GM23338 (cell line): ENCODE measurements around the gene DENND4A. TPM values are rescaled to one million over a fixed set of nuclear protein-coding genes. Genes with fewer than 3 reads are reported as not detected.

Source experiments
- ATAC-seq: fragments of 200-7000 bp; cut with Tn5 transposase; 3 replicates; pipeline ENCODE4 v1.9.1; 2020
- DNase-seq: peaks from one replicate; pipeline ENCODE4 v3.0.0-alpha.2; 2015; ENCODE audit warnings: low spot score
- H2AFZ ChIP-seq: fragments of 200-600 bp; sonication (generic); 2 replicates; pipeline ENCODE4 v1.8.0; 2016; ENCODE audit warnings: antibody characterized with exemption, mild to moderate bottlenecking, moderate library complexity
- H3F3A ChIP-seq: fragments of 200-600 bp; sonication (generic); replicated peaks from 2 replicates; pipeline ENCODE4 v1.8.0; 2017; ENCODE audit warnings: antibody characterized with exemption, mixed run types, low read depth
- H3K27ac ChIP-seq: fragments of 200-600 bp; sonication (generic); 2 replicates; pipeline ENCODE4 v1.6.1; 2016; ENCODE audit warnings: low read depth
- H3K27me3 ChIP-seq: fragments of 200-600 bp; sonication (generic); 2 replicates; pipeline ENCODE4 v1.8.0; 2016; ENCODE audit warnings: mild to moderate bottlenecking, mixed run types, moderate library complexity; ENCODE audit not compliant: insufficient read depth
- H3K36me3 ChIP-seq: fragments of 200-600 bp; sonication (generic); 2 replicates; pipeline ENCODE4 v1.8.0; 2016; ENCODE audit warnings: mild to moderate bottlenecking; ENCODE audit not compliant: insufficient read depth
- H3K4me1 ChIP-seq: fragments of 200-600 bp; sonication (generic); 2 replicates; pipeline ENCODE4 v1.8.0; 2016; ENCODE audit warnings: mild to moderate bottlenecking, moderate library complexity; ENCODE audit not compliant: insufficient read depth
- H3K4me2 ChIP-seq: fragments of 200-600 bp; sonication (generic); 2 replicates; pipeline ENCODE4 v1.7.1; 2017; ENCODE audit warnings: mixed run types
- H3K4me3 ChIP-seq: fragments of 200-600 bp; sonication (generic); 2 replicates; pipeline ENCODE4 v1.6.1; 2016; ENCODE audit warnings: mixed run types
- H3K79me2 ChIP-seq: fragments of 200-600 bp; sonication (generic); replicated peaks from 2 replicates; pipeline ENCODE4 v1.8.0; 2017; ENCODE audit warnings: mild to moderate bottlenecking; ENCODE audit not compliant: insufficient read depth
- H3K9me2 ChIP-seq: fragments of 200-600 bp; sonication (generic); 2 replicates; pipeline ENCODE4 v1.8.0; 2017; ENCODE audit not compliant: insufficient read depth
- H4K20me1 ChIP-seq: fragments of 200-600 bp; sonication (generic); replicated peaks from 2 replicates; pipeline ENCODE4 v1.8.0; 2017; ENCODE audit warnings: mild to moderate bottlenecking; ENCODE audit not compliant: insufficient read depth
- H3K27ac Mint-ChIP-seq: 2 replicates; pipeline ENCODE4 v1.8.0; 2020; ENCODE audit warnings: inconsistent platforms, mild to moderate bottlenecking, moderate library complexity, mixed read lengths
- H3K27me3 Mint-ChIP-seq: 3 replicates; pipeline ENCODE4 v1.8.0; 2022; ENCODE audit warnings: low read depth, mild to moderate bottlenecking, moderate library complexity, mixed read lengths, inconsistent platforms; ENCODE audit not compliant: insufficient read depth, poor library complexity
- H3K36me3 Mint-ChIP-seq: 3 replicates; pipeline ENCODE4 v1.8.0; 2021; ENCODE audit warnings: low read depth, mild to moderate bottlenecking, inconsistent platforms, moderate library complexity, mixed read lengths
- H3K4me1 Mint-ChIP-seq: 3 replicates; pipeline ENCODE4 v1.8.0; 2020; ENCODE audit warnings: mild to moderate bottlenecking, inconsistent platforms, mixed read lengths
- H3K4me3 Mint-ChIP-seq: 3 replicates; pipeline ENCODE4 v1.8.0; 2021; ENCODE audit warnings: moderate library complexity, mild to moderate bottlenecking, inconsistent platforms, mixed read lengths
- H3K9me3 Mint-ChIP-seq: 3 replicates; pipeline ENCODE4 v1.8.0; 2020; ENCODE audit warnings: moderate library complexity, mild to moderate bottlenecking, inconsistent platforms, mixed read lengths
- CREB1 ChIP-seq: fragments of 250-450 bp; sonication (Bioruptor Pico); IDR thresholded peaks from 2 replicates; pipeline ENCODE4 v1.5.0; 2020; ENCODE audit warnings: low read depth, mild to moderate bottlenecking, moderate library complexity
- EZH2phosphoT487 ChIP-seq: fragments of 200-600 bp; sonication (generic); IDR thresholded peaks from one replicate; pipeline ENCODE4 v1.8.1; 2018; ENCODE audit warnings: antibody characterized with exemption; ENCODE audit not compliant: unreplicated experiment
- POLR2AphosphoS5 ChIP-seq: IDR thresholded peaks from 2 replicates; pipeline ENCODE4 v1.6.1; 2016; ENCODE audit warnings: antibody characterized with exemption, low read depth
- STAT1 ChIP-seq: IDR thresholded peaks from one replicate; pipeline ENCODE4 v1.6.1; 2016; ENCODE audit warnings: antibody characterized with exemption; ENCODE audit not compliant: unreplicated experiment
- polyA plus RNA-seq: library from polyadenylated mRNA; unstranded; fragments of >200 nt; fragmentation: Nextera tagmentation; extraction: Ambion mirVana; gene quantifications from 2 replicates; pipeline ENCODE4 v1.2.1, GENCODE V29; 2016
- total RNA-seq: library from RNA; depleted of rRNA; stranded (reverse); fragments of >200 nt; shearing (Covaris generic); gene quantifications from 2 replicates; pipeline ENCODE4 v1.2.3, GENCODE V29; 2014
- TF ChIP-seq, protein P1 (sequence below), 2 experiments: fragments of 200-600 bp in 1 of 2; sonication (generic) in 1 of 2; conservative IDR thresholded peaks; 2 replicates each; pipeline versions ENCODE4 v1.5.1 to v1.6.1; 2016 to 2017; ENCODE audit warnings: antibody characterized with exemption in 2 of 2, low read depth in 2 of 2, mild to moderate bottlenecking in 2 of 2, moderate library complexity in 1 of 2
- TF ChIP-seq, protein P2 (sequence below): IDR thresholded peaks from one replicate; pipeline ENCODE4 v1.6.1; 2018; ENCODE audit warnings: antibody characterized with exemption; ENCODE audit not compliant: unreplicated experiment

Gene DENND4A
- total and polyA plus RNA-seq, 2 experiments from 2014 or later = 3.4 to 9.0 TPM

GRCh38 chr15:65645392-65645791 lies 146.7 kb downstream of the DENND4A start (continued):
- TF ChIP-seq, protein P1, sequence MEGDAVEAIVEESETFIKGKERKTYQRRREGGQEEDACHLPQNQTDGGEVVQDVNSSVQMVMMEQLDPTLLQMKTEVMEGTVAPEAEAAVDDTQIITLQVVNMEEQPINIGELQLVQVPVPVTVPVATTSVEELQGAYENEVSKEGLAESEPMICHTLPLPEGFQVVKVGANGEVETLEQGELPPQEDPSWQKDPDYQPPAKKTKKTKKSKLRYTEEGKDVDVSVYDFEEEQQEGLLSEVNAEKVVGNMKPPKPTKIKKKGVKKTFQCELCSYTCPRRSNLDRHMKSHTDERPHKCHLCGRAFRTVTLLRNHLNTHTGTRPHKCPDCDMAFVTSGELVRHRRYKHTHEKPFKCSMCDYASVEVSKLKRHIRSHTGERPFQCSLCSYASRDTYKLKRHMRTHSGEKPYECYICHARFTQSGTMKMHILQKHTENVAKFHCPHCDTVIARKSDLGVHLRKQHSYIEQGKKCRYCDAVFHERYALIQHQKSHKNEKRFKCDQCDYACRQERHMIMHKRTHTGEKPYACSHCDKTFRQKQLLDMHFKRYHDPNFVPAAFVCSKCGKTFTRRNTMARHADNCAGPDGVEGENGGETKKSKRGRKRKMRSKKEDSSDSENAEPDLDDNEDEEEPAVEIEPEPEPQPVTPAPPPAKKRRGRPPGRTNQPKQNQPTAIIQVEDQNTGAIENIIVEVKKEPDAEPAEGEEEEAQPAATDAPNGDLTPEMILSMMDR (conservative IDR thresholded peaks at IDR 0.05; ENCODE audit: low read depth in 2 of 2) = no peak
- no peak for TF ChIP-seq STAT1

DNA sequence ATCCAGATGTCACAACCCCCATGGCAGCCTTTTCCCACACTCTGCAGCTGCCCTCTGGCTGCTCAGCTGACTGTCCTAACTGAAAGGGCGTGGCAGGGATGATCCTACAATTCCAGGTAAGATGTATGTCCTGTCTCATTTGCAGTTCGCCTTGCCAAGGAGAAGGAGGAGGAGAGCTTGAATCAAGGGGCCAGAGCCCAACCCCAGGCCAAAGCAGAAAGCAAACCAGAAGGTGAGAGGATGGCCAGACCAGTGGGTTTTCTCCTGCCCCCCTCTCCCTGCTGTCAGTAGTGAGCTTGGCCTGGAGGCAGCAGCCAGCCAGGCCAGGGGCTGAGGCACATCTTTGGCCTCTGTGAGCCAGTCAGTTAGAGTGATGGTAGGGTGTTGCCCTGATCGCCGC lies 147.8 kb downstream of the DENND4A start:
- H2AFZ ChIP-seq = no peak overlapping the region
- Mint-ChIP-seq H3K27me3 (peaks cover 3% of the 10 kb centered on the region), H3K36me3 (no peaks in the 10 kb centered on the region), H3K4me1 (peaks cover 6% of the 10 kb centered on the region), H3K9me3 (no peaks in the 10 kb centered on the region; the same call in 2 of the 3 replicates), H3K4me3 (no peak overlapping the region), H3K27ac (no peak overlapping the region)
- H3K36me3 ChIP-seq = no peaks in the 10 kb centered on the region
- H3K4me1 ChIP-seq = peaks cover 4% of the 10 kb centered on the region; the same call in 1 of the 2 replicates
- H3K9me2 ChIP-seq = no peaks in the 10 kb centered on the region
- H3K4me2 ChIP-seq = no peak overlapping the region
- TF ChIP-seq, protein P2, sequence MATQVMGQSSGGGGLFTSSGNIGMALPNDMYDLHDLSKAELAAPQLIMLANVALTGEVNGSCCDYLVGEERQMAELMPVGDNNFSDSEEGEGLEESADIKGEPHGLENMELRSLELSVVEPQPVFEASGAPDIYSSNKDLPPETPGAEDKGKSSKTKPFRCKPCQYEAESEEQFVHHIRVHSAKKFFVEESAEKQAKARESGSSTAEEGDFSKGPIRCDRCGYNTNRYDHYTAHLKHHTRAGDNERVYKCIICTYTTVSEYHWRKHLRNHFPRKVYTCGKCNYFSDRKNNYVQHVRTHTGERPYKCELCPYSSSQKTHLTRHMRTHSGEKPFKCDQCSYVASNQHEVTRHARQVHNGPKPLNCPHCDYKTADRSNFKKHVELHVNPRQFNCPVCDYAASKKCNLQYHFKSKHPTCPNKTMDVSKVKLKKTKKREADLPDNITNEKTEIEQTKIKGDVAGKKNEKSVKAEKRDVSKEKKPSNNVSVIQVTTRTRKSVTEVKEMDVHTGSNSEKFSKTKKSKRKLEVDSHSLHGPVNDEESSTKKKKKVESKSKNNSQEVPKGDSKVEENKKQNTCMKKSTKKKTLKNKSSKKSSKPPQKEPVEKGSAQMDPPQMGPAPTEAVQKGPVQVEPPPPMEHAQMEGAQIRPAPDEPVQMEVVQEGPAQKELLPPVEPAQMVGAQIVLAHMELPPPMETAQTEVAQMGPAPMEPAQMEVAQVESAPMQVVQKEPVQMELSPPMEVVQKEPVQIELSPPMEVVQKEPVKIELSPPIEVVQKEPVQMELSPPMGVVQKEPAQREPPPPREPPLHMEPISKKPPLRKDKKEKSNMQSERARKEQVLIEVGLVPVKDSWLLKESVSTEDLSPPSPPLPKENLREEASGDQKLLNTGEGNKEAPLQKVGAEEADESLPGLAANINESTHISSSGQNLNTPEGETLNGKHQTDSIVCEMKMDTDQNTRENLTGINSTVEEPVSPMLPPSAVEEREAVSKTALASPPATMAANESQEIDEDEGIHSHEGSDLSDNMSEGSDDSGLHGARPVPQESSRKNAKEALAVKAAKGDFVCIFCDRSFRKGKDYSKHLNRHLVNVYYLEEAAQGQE = no peak
- TF ChIP-seq EZH2phosphoT487 = no peak
- no peak for DNase-seq
- no peaks in the 10 kb centered on the region for H4K20me1 ChIP-seq
- H3K79me2 ChIP-seq = no peaks in the 10 kb centered on the region
- H3K4me3 ChIP-seq = no peak overlapping the region
- no peak overlapping the region for H3K27ac ChIP-seq
- no peaks in the 10 kb centered on the region for H3F3A ChIP-seq
- no peaks in the 10 kb centered on the region for H3K27me3 ChIP-seq
- ATAC-seq = no peak

DNA sequence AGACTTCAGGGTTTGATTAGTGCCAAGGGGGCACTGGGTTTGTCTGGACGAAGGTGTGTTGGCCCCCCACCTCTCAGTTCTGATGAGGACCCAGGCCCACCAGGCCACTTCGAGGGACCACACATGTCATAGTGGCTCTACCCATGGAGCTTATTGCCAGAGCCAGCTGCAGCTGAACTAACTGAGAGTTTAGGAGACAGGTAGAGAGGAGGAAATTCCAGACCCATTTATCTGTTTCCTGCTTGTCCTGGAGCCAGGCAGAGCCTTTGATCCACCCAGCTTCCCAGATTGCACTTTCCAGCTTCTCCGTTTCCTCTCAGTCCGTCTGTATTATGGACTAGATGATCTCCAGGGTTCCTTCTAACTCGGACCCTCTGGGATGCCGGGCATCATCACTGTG lies 149.5 kb downstream of the DENND4A start:
- no peak overlapping the region for H3K27ac Mint-ChIP-seq
- Histone ChIP-seq H3K4me1 (peaks cover 4% of the 10 kb centered on the region; the same call in 1 of the 2 replicates), H3K27ac (no peak overlapping the region), H3K36me3 (no peaks in the 10 kb centered on the region), H2AFZ (no peak overlapping the region), H3K4me3 (no peak overlapping the region), H4K20me1 (no peaks in the 10 kb centered on the region), H3K79me2 (no peaks in the 10 kb centered on the region), H3F3A (no peaks in the 10 kb centered on the region), H3K27me3 (no peaks in the 10 kb centered on the region), H3K9me2 (no peaks in the 10 kb centered on the region), H3K4me2 (no peak overlapping the region)
- TF ChIP-seq STAT1 (no peak), CREB1 (CRISPR knock-in tag) (no peak), EZH2phosphoT487 (no peak), POLR2AphosphoS5 (no peak)
- TF ChIP-seq, protein P2 = no peak
- ATAC-seq (no peak), DNase-seq (no peak)
- no peak overlapping the region for H3K4me3 Mint-ChIP-seq
- H3K27me3 Mint-ChIP-seq = peaks cover 5% of the 10 kb centered on the region
- no peaks in the 10 kb centered on the region; the same call in 2 of the 3 replicates for H3K9me3 Mint-ChIP-seq
- peaks cover 12% of the 10 kb centered on the region for H3K4me1 Mint-ChIP-seq
- H3K36me3 Mint-ChIP-seq = no peaks in the 10 kb centered on the region
